ENCODE data around the gene CACNA1D. TPM values are rescaled to one million over a fixed set of nuclear protein-coding genes. Genes with fewer than 3 reads are reported as not detected.

The CACNA1D gene
- total and polyA plus RNA-seq, 12 donors, result 0.04 to 1.9 (median 0.49) TPM

GRCh38 chr3:53817211-53817610, 322.8 kb downstream of the CACNA1D start:
- Histone ChIP-seq H3K27ac (no peak overlapping the region), H3K27me3 (peaks cover 0 to 6% (median 0%) of the 10 kb centered on the region in 7 donors), H3K36me3 (no peaks in the 10 kb centered on the region), H3K9me3 (no peaks in the 10 kb centered on the region), H3K4me1 (no peaks in the 10 kb centered on the region), H3K4me3 (no peak overlapping the region)
- TF ChIP-seq, protein P1, sequence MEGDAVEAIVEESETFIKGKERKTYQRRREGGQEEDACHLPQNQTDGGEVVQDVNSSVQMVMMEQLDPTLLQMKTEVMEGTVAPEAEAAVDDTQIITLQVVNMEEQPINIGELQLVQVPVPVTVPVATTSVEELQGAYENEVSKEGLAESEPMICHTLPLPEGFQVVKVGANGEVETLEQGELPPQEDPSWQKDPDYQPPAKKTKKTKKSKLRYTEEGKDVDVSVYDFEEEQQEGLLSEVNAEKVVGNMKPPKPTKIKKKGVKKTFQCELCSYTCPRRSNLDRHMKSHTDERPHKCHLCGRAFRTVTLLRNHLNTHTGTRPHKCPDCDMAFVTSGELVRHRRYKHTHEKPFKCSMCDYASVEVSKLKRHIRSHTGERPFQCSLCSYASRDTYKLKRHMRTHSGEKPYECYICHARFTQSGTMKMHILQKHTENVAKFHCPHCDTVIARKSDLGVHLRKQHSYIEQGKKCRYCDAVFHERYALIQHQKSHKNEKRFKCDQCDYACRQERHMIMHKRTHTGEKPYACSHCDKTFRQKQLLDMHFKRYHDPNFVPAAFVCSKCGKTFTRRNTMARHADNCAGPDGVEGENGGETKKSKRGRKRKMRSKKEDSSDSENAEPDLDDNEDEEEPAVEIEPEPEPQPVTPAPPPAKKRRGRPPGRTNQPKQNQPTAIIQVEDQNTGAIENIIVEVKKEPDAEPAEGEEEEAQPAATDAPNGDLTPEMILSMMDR (IDR thresholded peaks at IDR 0.05), result no peak
- no peak for ATAC-seq
- no peak for DNase-seq
- 84 to 90% methylated on average over 6 of the region's 6 CpGs for WGBS, 2 donors
- intact Hi-C loops (cut with DNase I), result no loop called here

- intact Hi-C loops (cut with DNase I), result no loop called here
- Histone ChIP-seq H3K4me3 (no peak overlapping the region), H3K36me3 (no peaks in the 10 kb centered on the region), H3K9me3 (no peaks in the 10 kb centered on the region), H3K27me3 (peaks cover 0 to 6% (median 0%) of the 10 kb centered on the region in 7 donors), H3K27ac (no peak overlapping the region), H3K4me1 (no peaks in the 10 kb centered on the region)
- no peak for DNase-seq
- no peak for ATAC-seq
- 65 to 75% methylated on average over 17 of the region's 17 CpGs for WGBS, 2 donors
- TF ChIP-seq, protein P1 (IDR thresholded peaks at IDR 0.05), result no peak
Observed at GRCh38 chr3:53817809-53818208, 323.4 kb downstream of the CACNA1D start.

DNA sequence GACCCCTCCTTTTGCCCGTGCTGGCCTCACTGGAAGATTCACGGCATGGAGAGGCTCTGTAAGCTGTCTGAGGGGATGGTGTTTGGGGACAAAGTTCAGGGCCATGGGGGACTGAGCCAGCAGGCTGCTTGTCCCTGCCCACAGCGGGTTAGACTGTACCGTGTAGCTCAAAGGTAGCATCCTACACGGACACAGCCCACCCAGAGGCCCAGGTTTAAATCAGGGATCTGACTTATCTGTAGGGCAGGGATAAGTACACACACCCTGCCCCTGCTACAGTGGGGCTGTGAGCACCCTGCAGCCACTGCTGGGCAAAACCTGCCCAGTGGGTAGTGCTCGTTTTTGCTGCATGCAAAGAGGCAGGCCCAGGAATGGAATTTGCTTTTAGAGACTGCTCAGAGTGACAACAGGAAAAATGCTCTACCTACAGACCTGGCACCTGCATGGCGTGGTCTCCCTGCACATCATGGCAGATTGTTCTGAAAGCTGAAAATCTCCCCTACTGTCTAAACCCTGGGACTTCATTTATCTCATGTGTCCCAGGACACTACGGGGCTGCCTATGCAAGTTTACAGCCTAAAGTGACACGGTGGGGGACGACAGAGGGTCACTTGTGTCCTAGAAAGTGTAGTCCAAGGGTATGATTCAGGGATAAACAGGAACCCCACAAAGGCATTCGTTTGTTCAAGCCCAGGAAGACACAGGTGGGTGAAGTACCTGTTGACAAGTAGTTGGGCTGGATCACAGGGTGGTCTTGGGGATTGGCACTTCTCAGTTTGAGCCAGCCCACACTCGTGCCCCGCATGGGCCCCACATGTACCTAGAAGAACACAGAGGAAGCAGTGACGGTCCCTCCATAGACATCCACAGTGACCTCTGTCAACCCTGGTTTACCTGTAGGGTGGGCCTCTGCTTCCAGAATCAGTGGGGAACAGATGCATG, 324.1 kb downstream of the CACNA1D start:
- peaks cover 0 to 6% (median 0%) of the 10 kb centered on the region in 7 donors for H3K27me3 ChIP-seq
- H3K27ac ChIP-seq, result no peak overlapping the region
- no peaks in the 10 kb centered on the region for H3K9me3 ChIP-seq
- H3K4me1 ChIP-seq, result no peaks in the 10 kb centered on the region
- no peak for DNase-seq
- no peak overlapping the region for H3K4me3 ChIP-seq
- ATAC-seq, result no peak
- intact Hi-C loops (cut with DNase I), result no loop called here
- no peaks in the 10 kb centered on the region for H3K36me3 ChIP-seq
- WGBS, 2 donors, result 80 to 83% methylated on average over 14 of the region's 14 CpGs
- TF ChIP-seq, protein P1 (IDR thresholded peaks at IDR 0.05), result no peak

- WGBS, 2 donors, result 89 to 93% methylated on average over 14 of the region's 14 CpGs
- Histone ChIP-seq H3K4me1 (no peaks in the 10 kb centered on the region), H3K4me3 (no peak overlapping the region), H3K36me3 (no peaks in the 10 kb centered on the region), H3K27ac (no peak overlapping the region), H3K9me3 (no peaks in the 10 kb centered on the region), H3K27me3 (peaks cover 0 to 6% (median 0%) of the 10 kb centered on the region in 7 donors)
- TF ChIP-seq, protein P1 (IDR thresholded peaks at IDR 0.05), result no peak
- DNase-seq (no peak), ATAC-seq (no peak)
- intact Hi-C loops (cut with DNase I), result no loop called here
Observed at GRCh38 chr3:53819163-53819868, 324.9 kb downstream of the CACNA1D start.
